Measurements from ENCODE around the gene HYCC1. TPM values are rescaled to one million over a fixed set of nuclear protein-coding genes. Genes with fewer than 3 reads are reported as not detected.

Gene HYCC1
- polyA plus RNA-seq, 2 of the 4 experiments (the other 2 are of a cell fraction): 16.8 to 24.6 TPM

DNA sequence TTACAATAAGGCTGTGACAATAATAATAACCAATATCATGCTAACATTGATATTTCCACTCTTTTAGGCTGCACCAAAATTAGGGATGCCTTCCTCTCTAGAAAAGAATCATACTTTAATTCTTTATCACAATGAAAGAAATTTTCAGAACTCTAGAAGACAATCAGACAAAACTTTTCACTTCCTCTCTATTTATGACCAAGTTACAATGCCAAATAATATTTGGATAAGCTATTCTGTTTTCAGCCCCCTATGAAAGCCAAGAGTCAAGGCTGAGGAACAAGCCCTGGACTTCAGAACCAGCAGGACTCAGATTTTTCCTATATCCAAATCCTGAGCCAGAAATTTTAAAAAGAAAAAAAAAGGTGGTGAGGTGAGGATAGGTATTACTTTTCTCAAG is 4.6 kb downstream of the HYCC1 start:
- ATAC-seq: no peak
- ChIA-PET CTCF (no interaction called here), POLR2A (no interaction called here)

DNA sequence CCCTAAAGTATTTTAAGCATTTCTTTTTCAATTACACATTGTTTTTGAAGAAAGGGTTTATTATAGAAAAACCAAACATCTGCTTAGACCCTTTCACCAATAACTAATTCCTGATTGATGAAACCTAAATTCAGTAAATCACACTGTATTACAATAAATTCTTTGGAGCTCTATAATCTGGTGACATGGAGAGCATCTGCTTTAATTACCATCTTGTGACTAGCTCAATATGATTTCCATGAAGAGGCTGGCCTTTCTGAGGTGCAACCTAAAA is 9.7 kb downstream of the HYCC1 start:
- ATAC-seq: no peak

More for the DNA sequence above, 4.6 kb downstream of the HYCC1 start:
- H3K27ac ChIP-seq: no peak overlapping the region
- TF ChIP-seq EHF (CRISPR knock-in tag; IDR thresholded peaks at IDR 0.05) (no peak), NFE2L2 (conservative IDR thresholded peaks at IDR 0.05; ENCODE audit: low read length) (no peak), HOXB5 (CRISPR knock-in tag; IDR thresholded peaks at IDR 0.05) (no peak), CHD4 (IDR thresholded peaks at IDR 0.05; ENCODE audit: borderline replicate concordance) (no peak), FOXS1 (CRISPR knock-in tag; IDR thresholded peaks at IDR 0.05) (no peak), PHF8 (IDR thresholded peaks at IDR 0.05; ENCODE audit: borderline replicate concordance, low read depth) (no peak), RARB (CRISPR knock-in tag; IDR thresholded peaks at IDR 0.05) (no peak), RAD21 (conservative IDR thresholded peaks at IDR 0.05 in 1 of 2, IDR thresholded peaks at IDR 0.05 in 1 of 2) (no peak), KDM5A (IDR thresholded peaks at IDR 0.05) (no peak), SREBF2 (IDR thresholded peaks at IDR 0.05) (no peak)
- no peaks in the 10 kb centered on the region for H3K9me3 ChIP-seq
- no peak overlapping the region for H3K4me2 ChIP-seq
- H3K4me1 ChIP-seq: peaks cover 8% of the 10 kb centered on the region; the same call in 2 of the 3 replicates
- H3K4me3 ChIP-seq: no peak overlapping the region
- DNase-seq (ENCODE audit: low read depth in 1 of 2, low spot score in 1 of 2) (no peak), FAIRE-seq (no peak)

DNA sequence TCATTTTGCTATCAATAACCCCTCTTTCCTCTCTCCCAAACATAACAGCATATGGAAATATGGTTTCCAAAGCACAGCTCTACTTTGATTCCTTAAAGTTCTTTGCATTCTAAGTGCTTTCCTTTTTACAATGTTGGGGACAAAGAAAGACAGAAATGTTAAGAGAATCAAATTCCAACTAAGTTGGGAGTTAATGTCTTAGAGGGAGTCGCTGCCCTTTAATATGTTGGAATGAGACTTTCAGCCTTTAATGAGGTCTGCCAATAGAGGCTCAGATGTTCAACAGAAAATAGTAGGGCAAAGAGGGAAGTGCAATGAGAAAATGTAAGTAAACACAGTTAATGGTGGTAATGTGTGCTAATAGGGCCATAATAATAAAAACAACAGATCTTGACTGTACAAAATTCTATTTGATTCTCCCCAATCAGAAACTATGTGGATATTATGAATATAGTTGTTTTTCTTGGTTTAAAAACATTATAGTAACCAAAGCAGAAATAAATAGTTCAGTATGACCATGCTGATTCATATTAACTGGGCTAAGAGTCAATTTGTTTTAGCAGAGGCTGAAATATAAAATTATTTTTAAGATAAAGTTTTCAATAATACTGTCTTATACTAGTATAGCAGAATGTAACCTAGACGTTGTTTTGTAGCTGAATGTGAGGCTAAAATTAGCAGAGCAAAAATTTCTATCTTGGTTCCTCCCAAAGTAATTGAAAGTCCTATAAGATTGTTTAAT is 10.3 kb downstream of the HYCC1 start:
- WGBS (ENCODE audit: missing lambda C conversion rate): 69% methylated on average over 2 of the region's 2 CpGs
- TF ChIP-seq MAZ (IDR thresholded peaks at IDR 0.05; ENCODE audit: borderline replicate concordance, low read depth, low read length) (no peak), CHD2 (IDR thresholded peaks at IDR 0.05; ENCODE audit: low read length, partially characterized antibody) (no peak), ZFP36 (IDR thresholded peaks at IDR 0.05; ENCODE audit: borderline replicate concordance, partially characterized antibody) (no peak)
- Histone ChIP-seq H3K4me1 (no peaks in the 10 kb centered on the region), H3K4me3 (no peak overlapping the region), H3K4me2 (no peak overlapping the region), H3K9me3 (no peaks in the 10 kb centered on the region), H3K27ac (no peak overlapping the region)
- DNase-seq (ENCODE audit: low read depth in 1 of 2, low spot score in 1 of 2) (no peak), ATAC-seq (no peak), FAIRE-seq (no peak)
- CTCF ChIA-PET: interaction anchor here (1.0 kb wide), 1 partner anchor 52 kb away, joined by 4 read pairs; no protein-coding TSS in a partner anchor
- POLR2A ChIA-PET: no interaction called here

More for the DNA sequence above, 9.7 kb downstream of the HYCC1 start:
- H3K4me1 ChIP-seq: no peaks in the 10 kb centered on the region
- FAIRE-seq: no peak
- POLR2A ChIA-PET: no interaction called here
- H3K4me2 ChIP-seq: no peak overlapping the region
- TF ChIP-seq FOSL2 (IDR thresholded peaks at IDR 0.05): no peak
- no peak for TF ChIP-seq FOSL2 (CRISPR knock-in tag; IDR thresholded peaks at IDR 0.05)
- TF ChIP-seq JUNB (IDR thresholded peaks at IDR 0.05): no peak
- no peak for TF ChIP-seq JUN (IDR thresholded peaks at IDR 0.05)
- TF ChIP-seq EP300 (IDR thresholded peaks at IDR 0.05): no peak
- TF ChIP-seq NFE2L2 (conservative IDR thresholded peaks at IDR 0.05; ENCODE audit: low read length): no peak
- H3K9me3 ChIP-seq: no peaks in the 10 kb centered on the region
- CTCF ChIA-PET: interaction anchor here (1.0 to 1.3 kb wide), 2 partner anchors 8 to 52 kb away, joined by 3 to 4 read pairs; no protein-coding TSS in a partner anchor
- H3K4me3 ChIP-seq: no peak overlapping the region
- no peak for DNase-seq (ENCODE audit: low read depth in 1 of 2, low spot score in 1 of 2)
- H3K27ac ChIP-seq: no peak overlapping the region

DNA sequence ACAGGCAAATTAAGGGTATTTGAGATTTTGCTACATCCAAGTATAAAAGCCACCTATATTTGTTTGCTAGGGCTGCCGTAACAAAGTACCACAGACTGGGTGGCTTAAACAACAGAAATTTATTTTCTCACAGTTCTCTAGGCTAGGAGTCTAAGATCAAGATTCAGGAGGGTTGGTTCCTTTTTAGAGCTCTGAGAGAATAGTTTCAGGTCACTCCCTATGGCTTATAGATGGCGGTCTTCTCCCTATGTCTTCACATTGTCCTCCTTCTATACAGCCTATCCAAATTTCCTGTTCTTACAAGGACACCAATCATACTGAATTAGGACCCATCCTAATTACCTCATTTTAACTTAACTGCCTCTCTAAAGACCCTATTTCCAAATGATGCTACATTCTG is 11.2 kb downstream of the HYCC1 start:
- no peak for DNase-seq (ENCODE audit: low read depth in 1 of 2, low spot score in 1 of 2)
- ChIA-PET POLR2A (no interaction called here), CTCF (no interaction called here)
- 93% methylated on average over 2 of the region's 2 CpGs for whole genome bisulfite sequencing (ENCODE audit: missing lambda C conversion rate)
- Histone ChIP-seq H3K9me3 (no peaks in the 10 kb centered on the region), H3K4me2 (no peak overlapping the region), H3K27ac (no peak overlapping the region), H3K4me3 (no peak overlapping the region), H3K4me1 (no peaks in the 10 kb centered on the region)
- FAIRE-seq: no peak
- no peak for ATAC-seq
- TF ChIP-seq SMC3 (IDR thresholded peaks at IDR 0.05): no peak
- TF ChIP-seq POLR2AphosphoS2 (conservative IDR thresholded peaks at IDR 0.05; ENCODE audit: low read length): no peak
- TF ChIP-seq NFE2L2 (conservative IDR thresholded peaks at IDR 0.05; ENCODE audit: low read length): no peak
- TF ChIP-seq NR3C1 (IDR thresholded peaks at IDR 0.05): no peak
- TF ChIP-seq ZFP36 (IDR thresholded peaks at IDR 0.05; ENCODE audit: borderline replicate concordance, partially characterized antibody): no peak
- no peak for TF ChIP-seq ESRRA (IDR thresholded peaks at IDR 0.05; ENCODE audit: borderline replicate concordance, low read length)
- no peak for TF ChIP-seq MAFK (IDR thresholded peaks at IDR 0.05; ENCODE audit: partially characterized antibody)

Data from A549 (cell line).